HG03135 (cell line): Measurements from ENCODE around the gene TYW1B.
A peak's percentile ranks its signal among the peaks of the same experiment; 100 is the strongest.
"Not testable (repeated sequence)": the region's sequence is repeated elsewhere in the genome, so short reads cannot be mapped to it uniquely, and the experiment has no call there.

Experiments
- ATAC-seq: cut with Tn5 transposase; IDR thresholded peaks from one replicate; pipeline ENCODE4 v1.9.1; 2021; ENCODE audit warnings: mild to moderate bottlenecking, moderate library complexity; ENCODE audit not compliant: unreplicated experiment

The TYW1B gene, protein sequence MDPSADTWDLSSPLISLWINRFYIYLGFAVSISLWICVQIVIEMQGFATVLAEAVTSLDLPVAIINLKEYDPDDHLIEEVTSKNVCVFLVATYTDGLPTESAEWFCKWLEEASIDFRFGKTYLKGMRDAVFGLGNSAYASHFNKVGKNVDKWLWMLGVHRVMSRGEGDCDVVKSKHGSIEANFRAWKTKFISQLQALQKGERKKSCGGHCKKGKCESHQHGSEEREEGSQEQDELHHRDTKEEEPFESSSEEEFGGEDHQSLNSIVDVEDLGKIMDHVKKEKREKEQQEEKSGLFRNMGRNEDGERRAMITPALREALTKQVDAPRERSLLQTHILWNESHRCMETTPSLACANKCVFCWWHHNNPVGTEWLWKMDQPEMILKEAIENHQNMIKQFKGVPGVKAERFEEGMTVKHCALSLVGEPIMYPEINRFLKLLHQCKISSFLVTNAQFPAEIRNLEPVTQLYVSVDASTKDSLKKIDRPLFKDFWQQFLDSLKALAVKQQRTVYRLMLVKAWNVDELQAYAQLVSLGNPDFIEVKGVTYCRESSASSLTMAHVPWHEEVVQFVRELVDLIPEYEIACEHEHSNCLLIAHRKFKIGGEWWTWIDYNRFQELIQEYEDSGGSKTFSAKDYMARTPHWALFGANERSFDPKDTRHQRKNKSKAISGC

DNA sequence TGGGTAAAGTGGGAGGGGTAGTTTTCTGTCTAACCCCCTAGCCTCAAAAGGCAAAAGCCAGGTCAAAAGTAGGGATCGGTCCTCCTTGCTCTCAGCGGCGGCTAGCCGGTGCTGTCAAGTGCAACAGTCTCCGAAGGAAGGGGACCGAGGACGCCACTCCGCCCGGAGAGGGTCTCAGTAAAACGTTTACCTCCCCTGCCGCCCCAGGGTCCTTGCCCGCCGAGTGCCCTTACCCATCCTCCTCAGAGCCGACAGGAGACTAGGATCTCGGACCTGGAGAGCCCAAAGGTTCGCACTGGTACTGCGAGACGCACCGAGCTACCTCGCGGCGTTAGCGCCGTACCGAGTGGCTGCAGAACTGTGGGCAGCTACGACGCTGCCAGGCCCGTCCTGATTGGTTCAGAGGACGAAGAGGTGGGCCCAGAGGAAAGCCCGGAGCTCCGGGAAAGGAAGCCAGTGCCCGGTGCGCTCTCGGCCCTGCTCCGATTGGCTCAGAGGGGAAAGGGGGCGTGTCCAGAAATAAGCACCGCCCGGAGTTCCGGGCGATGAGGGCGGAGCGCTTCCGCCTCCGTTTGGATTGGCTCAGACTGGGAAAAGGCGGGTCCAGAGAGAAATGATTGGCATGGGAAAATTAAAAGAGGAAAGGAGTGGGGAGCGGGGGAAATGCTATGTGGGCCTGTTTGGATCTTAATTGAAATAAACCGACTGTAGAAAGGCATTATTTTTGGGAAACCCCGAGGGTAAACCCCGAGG is at the start of gene TYW1B:
TSS of gene TYW1B (minus strand) at position 362 of the 753 bp plus-strand sequence. CDS start at position 237, 125 bp downstream.
- ATAC-seq = peak; percentile 90

- ATAC-seq = not testable (repeated sequence)
Observed at GRCh38 chr7:72867591-72867990, 39.6 kb upstream of the TYW1B start.

- ATAC-seq = not testable (repeated sequence)
Observed at GRCh38 chr7:72858846-72859400, 30.9 kb upstream of the TYW1B start.

GRCh38 chr7:72857925-72858324 is 29.9 kb upstream of the TYW1B start:
- not testable (repeated sequence) for ATAC-seq

DNA sequence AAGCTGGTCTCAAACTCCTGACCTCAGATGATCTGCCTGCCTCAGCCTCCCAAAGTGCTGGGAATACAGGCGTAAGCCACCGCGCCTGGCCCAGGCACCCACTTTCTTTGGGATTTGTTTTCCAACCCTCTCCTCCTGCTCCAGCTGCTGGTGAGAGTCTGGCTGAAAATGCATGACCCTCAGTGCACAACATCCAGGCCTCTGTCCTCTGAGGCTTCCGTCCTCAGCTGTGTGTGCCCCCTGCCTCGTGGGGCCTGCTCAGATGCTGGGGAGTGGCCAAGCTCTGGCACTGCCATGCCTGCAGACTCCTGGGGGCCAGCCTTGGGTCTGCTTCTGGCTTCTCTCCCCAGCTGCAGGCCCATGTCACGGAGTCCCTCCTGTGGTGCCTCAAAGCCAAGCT is 27.3 kb upstream of the TYW1B start:
- ATAC-seq = not testable (repeated sequence)

DNA sequence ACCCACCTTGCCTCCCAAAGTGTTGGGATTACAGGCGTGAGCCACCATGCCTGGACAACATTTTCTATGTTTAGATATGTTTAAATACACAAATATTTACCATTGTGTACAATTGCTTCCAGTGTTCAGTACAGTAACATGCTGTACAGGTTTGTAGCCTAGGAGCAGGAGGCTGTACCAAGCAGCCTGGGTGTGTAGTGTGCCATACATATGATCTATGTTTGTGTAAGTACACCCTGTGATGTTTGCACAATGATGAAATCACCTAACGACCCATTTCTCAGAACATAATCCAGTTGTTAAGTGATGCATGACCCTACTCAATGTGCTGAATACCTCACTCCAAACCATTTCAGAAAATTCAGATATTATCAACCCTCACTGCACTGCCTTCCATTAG is 24.9 kb upstream of the TYW1B start:
- ATAC-seq = not testable (repeated sequence)

DNA sequence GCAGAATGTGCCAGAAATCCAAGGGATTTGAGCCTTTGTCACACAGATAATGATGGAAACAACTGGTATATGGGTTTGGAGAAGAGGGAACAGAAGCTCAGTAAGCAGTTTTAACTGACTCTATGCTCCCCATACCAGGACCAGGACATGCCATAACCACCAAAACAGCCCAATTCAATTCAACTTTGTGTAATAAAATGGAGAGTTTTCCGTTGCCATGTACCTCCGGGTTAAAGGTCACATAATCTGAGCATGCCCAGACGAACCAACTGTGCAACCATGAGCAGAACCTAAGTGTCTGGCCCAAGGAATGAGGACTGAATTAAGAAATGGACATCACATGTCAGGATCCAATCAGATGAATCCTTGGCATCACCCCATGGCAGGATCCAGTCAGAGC is 22.7 kb upstream of the TYW1B start:
- ATAC-seq = not testable (repeated sequence)

- not testable (repeated sequence) for ATAC-seq
Observed at GRCh38 chr7:72844146-72844545, 16.1 kb upstream of the TYW1B start.

GRCh38 chr7:72843166-72843565 is 15.2 kb upstream of the TYW1B start:
- not testable (repeated sequence) for ATAC-seq

GRCh38 chr7:72840966-72841511 is 13.0 kb upstream of the TYW1B start:
- not testable (repeated sequence) for ATAC-seq

GRCh38 chr7:72838315-72838714 is 10.3 kb upstream of the TYW1B start:
- ATAC-seq = not testable (repeated sequence)

- not testable (repeated sequence) for ATAC-seq
Observed at GRCh38 chr7:72837291-72837690, 9.3 kb upstream of the TYW1B start.

GRCh38 chr7:72830567-72830966 is 2.6 kb upstream of the TYW1B start:
- not testable (repeated sequence) for ATAC-seq

- peak; percentile 29 for ATAC-seq
Observed at GRCh38 chr7:72829687-72830354, 1.8 kb upstream of the TYW1B start.

- peak; percentile 49 for ATAC-seq
Observed at GRCh38 chr7:72829291-72829686, 1.3 kb upstream of the TYW1B start.

DNA sequence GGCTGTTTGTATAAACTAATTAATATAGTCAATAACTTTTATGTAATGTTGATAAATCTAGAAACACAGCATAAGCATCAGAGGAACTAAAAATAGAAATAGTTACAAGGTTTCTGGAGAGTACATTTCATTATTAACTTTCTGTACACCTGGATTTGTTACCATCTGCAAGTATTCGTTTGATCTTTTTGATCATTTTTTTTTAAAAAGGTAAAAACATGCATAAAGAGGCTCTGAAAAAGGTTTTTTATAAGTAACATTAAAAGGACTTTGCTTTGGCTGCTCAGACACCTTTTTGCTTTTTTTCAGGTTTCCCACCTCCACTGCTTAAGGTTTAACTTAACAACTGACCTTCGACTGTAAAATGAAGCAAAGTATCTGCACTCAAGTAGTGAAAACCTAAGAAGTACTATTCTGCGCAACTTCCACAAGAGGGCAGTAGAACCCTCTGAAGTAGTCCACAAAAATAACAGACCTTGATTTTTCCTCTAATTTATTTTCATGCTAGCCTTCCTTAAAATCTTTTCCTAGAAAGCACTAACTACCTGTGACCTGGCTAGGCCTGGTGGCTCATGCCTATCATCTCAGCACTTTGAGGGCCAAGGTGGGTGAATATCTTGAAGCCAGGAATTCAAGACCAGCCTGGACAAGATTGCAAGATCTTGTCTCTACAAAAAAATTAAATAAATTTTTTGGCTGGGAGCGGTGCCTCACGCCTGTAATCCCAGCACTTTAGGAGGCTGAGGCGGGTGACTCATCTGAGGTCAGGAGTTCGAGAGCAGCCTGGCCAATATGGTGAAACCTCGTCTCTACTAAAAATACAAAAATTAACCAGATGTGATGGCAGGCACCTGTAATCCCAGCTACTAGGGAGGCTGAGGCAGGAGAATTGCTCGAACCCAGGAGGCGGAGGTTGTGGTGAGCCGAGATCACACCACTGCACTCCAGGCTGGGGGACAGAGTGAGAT is 4.0 kb downstream of the TYW1B start:
- not testable (repeated sequence) for ATAC-seq

DNA sequence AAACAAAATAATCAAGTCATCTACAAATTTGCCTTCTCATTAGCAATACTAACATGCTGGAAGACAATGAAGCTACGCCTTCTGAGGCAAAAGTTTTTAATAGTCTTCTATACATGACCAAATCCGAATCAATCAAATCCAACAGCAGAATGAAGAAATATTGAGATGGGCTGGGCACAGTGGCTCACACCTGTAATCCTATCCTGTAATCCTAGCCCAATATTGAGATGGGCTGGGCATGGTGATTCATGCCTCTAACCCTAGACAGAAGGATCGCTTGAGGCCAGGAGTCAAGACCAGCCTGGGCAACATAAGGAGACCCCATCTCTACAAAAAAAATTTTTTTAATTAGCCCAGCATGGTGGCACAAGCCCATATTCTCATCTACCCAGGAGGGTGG is 5.5 kb downstream of the TYW1B start:
- not testable (repeated sequence) for ATAC-seq

DNA sequence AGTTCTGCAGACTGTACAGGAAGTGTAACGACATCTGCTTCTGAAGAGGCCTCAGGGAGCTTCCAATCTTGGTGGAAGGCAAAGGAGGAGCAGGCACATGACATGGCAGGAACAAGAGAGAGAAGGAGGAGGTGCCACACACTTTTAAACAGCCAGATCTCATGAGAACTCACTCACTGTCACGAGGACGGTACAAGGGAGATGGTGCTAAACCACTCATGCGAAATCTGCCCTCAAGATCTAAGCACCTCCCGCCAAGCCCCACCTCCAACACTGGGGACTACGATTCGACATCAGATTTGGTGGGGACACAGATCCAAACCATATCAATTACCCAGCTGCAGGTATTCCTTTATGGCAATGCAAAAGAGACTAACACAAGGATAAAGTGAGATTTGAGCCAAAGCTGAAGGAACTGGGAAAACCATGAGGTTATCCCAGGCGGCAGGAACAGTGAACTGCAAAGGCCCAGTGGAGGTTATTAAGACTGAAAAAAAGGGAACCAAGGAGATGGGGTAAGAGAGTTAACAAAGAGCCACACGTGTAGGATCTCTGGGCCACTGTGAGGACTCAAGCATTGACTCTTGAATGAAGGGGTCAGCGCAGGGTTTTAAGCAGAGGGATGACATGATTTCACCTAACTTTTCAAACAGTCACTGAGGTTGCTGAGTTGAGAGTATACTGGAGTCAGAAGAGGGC is 9.2 kb downstream of the TYW1B start:
- ATAC-seq = not testable (repeated sequence)
